22Rv1 (cell line): Measurements from ENCODE around the gene ABCB6.
A peak's percentile ranks its signal among the peaks of the same experiment; 100 is the strongest.

ENCODE experiments used
- CTCF ChIP-seq: fragments of 450-650 bp; IDR thresholded peaks from 2 replicates; pipeline ENCODE4 v1.5.1; 2017; ENCODE audit warnings: mild to moderate bottlenecking
- ZFX ChIP-seq: fragments of 450-650 bp; IDR thresholded peaks from 2 replicates; pipeline ENCODE4 v1.6.1; 2017; ENCODE audit warnings: antibody characterized with exemption, borderline replicate concordance

GRCh38 chr2:219254590-219255201 is 35.9 kb upstream of the ABCB6 start:
- TF ChIP-seq CTCF (peak; percentile 27), ZFX (no peak)
